Activated CD4-positive, alpha-beta T cell treated with anti-CD3 and anti-CD28 coated beads, Interleukin-2, amount 50 U/mL, for 24 hours (primary cell): ENCODE measurements around the gene SUN3.
A peak's percentile ranks its signal among the peaks of the same experiment; 100 is the strongest.
"Not testable (repeated sequence)": the region's sequence is repeated elsewhere in the genome, so short reads cannot be mapped to it uniquely, and the experiment has no call there.

Experiments used
- DNase-seq, 2 donors: peaks; one replicate each; pipeline ENCODE4 v3.0.0-alpha.2; 2020; ENCODE audit warnings: low read depth in 1 of 2, low spot score in 1 of 2

The SUN3 gene

DNA sequence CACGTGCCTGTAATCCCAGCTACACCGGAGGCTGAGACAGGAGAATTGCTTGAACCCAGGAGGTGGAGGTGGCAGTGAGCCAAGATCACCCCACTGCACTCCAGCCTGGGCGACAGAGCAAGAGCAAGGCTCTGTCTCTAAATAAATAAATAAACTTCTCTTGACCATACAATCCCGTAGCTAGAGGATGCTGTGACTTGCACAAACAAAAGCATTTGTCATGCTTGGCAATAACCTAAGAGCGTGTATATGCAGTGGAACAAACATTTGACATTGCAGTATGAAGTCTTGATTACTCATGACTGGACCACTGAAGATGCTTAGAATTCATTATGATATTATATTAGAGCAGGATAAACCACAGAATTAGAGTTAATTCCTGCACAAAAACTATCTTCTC, 5.0 kb upstream of the SUN3 start:
- DNase-seq, result no peak

DNA sequence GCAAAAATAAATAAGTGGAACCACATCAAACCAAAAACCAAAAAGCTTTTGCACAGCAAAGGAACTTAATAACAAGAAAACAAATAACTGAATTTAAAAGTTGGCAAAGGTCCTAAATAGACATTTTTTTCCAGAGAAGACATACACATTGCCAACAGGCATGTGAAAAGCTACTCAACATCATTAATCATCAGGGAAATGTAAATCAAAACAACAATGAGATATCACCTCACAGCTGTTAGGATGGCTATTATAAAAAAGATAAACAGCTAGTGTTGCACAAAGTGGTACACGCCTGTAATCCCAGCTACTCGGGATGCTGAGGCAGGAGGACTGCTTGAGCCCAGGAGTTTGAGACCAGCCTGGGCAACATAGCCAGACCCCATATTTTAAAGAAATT, 2.2 kb upstream of the SUN3 start:
- no peak for DNase-seq

DNA sequence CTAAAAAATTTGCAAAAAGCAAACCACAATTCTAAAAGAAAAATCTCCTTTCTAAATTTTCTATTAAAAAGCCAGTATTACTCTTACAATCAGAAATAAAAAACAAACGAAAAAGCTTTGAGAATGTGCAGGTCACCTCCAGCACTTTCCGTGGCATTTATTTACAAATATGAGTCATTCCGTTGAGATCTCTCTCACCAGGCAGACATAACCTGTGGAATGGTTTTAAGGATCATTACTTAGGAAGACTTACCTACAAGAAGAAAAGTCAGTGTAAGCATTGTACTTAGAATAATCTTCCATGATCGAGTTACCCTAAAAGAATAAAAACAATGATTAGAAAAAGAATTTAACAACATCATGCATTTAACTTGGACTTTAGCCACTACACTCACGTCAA, 3.3 kb downstream of the SUN3 start:
- DNase-seq, result no peak

DNA sequence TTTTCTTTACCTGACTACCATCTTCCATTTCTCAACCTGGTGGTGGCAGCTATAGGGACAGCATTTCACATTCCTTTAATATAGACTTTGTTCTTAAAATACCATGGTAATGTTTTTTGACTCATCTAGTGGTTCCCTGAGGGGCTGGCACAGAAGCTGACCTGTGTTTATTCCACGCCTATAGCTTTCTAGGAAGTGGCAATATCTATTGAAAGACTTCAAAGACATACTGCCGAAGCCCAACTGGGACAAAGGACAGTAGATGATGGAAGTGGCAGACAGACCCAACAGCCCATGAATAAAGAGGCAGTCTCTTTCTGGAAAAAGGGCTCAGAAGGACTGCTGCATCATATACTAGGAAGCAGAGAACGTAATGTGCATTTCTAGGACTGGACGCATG, 11.2 kb downstream of the SUN3 start:
- no peak for DNase-seq

DNA sequence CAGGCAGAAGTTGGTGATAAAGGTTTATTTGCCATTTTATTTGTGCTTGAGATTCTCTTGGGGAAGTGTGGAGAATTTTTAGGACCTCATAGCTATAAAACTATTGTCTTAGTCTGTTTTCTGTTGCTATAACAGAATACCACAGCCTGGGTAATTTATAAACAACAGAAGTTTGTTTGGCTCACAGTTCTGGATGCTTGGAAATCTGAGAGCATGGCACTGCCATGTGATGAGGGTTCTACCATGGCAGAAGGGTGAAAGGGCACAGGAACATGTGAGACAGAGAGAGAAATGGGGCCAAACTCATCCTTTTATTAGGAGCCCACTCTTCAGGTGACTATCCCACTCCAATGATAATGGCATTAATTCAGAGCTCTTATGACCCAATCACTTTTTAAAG, 12.3 kb downstream of the SUN3 start:
- DNase-seq, result no peak

GRCh38 chr7:48011951-48012350, 17.0 kb downstream of the SUN3 start:
- no peak for DNase-seq

- DNase-seq, result no peak
Observed at GRCh38 chr7:48011323-48011722, 17.6 kb downstream of the SUN3 start.

GRCh38 chr7:48009954-48010353, 19.0 kb downstream of the SUN3 start:
- no peak for DNase-seq

DNA sequence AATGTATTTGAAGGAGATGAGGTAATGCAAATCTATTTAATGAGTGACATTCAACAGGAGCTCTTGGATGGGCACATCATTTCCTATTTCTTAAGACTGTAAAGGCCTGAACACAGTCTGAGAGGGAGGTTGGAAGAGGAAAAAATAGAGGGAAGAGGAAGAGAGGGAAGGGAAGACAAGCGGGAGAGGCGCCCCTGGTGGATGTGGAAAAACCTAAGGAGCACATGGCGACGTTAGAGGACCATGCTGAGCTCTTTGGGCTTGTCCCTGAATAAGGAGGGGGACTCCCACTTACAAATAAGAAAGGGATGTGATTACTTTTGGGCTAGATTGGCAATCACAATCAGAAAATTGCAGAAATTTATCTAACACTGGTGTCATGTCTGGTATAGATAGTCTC, 19.6 kb downstream of the SUN3 start:
- no peak for DNase-seq

DNA sequence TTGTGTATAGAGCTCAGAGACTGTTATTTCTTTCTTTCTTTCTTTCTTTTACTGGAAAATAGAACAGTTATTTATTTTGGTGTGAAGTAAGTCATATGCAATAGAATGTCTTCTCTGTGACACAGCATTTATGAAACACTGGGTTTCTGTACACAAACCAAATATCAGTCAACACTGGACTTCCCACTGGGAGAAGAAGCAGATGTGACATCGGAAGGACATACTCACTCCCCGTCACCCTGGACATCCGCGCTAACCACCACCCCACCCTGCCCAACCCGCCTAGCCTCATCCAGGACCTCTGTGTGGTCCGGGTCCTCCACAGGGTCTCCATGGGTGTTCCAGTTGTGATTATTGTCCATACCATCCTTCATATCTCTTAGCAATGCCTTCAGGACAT, 22.0 kb downstream of the SUN3 start:
- DNase-seq, result no peak

- no peak for DNase-seq
Observed at GRCh38 chr7:48004638-48005037, 24.3 kb downstream of the SUN3 start.

DNA sequence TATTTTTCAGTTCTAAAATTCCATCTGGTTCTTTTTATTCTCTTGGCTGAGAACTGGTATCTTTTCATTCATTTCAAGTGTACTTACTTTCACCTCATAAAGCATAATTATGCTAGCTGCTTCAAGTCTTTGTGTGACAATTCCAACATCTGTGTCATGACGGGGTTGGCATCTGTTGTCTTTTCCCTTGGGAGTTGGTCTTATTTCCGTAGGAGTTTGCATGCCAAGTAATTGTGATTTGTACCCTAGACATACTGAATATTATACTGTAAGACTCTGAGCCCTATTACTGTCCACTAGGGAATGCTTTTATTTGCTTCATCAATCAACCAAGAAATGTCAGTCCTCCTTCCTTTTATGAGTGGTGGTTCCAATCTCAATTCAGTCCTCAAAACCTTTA, 24.9 kb downstream of the SUN3 start:
- DNase-seq, result no peak

- DNase-seq, result not testable (repeated sequence)
Observed at GRCh38 chr7:48000164-48000563, 28.7 kb downstream of the SUN3 start.

DNA sequence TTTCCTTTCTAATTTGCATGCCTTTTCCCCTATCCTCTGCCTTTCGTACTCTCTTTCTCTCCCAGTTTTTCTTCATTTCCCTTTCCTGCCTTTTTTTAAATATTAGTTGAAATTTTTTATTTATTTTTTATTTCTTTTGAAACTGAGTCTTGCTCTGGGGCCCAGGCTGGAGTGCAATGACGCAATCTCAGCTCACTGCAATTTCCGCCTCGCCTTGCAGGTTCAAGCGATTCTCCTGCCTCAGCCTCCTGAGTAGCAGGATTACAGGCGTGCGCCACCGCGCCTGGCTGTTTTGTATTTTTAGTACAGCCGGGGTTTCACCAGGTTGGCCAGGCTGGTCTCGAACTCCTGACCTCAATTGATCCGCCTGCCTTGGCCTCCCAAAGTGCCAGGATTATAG, 29.5 kb downstream of the SUN3 start:
- no peak for DNase-seq

- no peak for DNase-seq
Observed at GRCh38 chr7:47992446-47992845, 36.5 kb downstream of the SUN3 start.

DNA sequence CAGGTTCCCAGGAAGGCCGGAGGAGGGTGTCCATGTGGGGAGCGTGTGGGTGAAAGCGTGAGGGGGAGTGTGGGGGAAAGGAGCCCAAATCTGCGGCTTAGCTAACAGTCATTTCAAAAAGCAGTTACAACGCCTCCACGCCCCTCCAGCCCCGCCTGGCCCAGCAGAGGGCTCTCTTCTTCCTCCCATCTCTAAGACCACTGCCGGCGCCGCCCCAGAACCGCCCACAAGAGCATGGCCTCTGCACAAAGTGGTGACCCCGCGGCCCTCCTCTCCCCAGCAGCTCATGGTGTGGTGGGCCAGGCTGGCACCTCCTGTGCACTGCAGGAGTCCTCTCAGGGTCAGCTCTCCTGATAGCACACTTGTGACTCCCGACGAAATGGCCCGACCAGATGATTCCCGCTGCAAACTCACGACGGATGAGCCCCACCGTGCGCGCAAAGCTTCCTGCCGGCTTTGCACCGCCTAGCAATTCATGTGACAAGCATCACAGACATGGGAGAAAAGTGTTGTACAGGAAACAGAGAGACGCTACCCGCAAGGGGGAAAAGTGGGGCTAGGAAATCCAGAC, 37.1 kb downstream of the SUN3 start:
- DNase-seq, result peak; percentile 49 to 81

GRCh38 chr7:47991270-47991669, 37.6 kb downstream of the SUN3 start:
- no peak for DNase-seq

- no peak for DNase-seq
Observed at GRCh38 chr7:47990592-47990991, 38.3 kb downstream of the SUN3 start.

GRCh38 chr7:47989607-47990400, 39.1 kb downstream of the SUN3 start:
- DNase-seq, result not testable (repeated sequence)

GRCh38 chr7:47988496-47989386, 40.2 kb downstream of the SUN3 start:
- no peak for DNase-seq

- no peak for DNase-seq
Observed at GRCh38 chr7:47982610-47983009, 46.3 kb downstream of the SUN3 start.

GRCh38 chr7:47980648-47981047, 48.3 kb downstream of the SUN3 start:
- not testable (repeated sequence) for DNase-seq
